H9 (cell line): ENCODE results near the gene TAS2R3. TPM values are rescaled to one million over a fixed set of nuclear protein-coding genes. Genes with fewer than 3 reads are reported as not detected.

Experiments used
- DNase-seq: peaks from one replicate; pipeline ENCODE4 v3.0.0-alpha.2; 2017
- H2AFZ ChIP-seq: one replicate; pipeline ENCODE4 v1.6.1; 2013; ENCODE audit warnings: mild to moderate bottlenecking, low read length, control low read depth, moderate library complexity
- H2AK5ac ChIP-seq: 2 replicates; pipeline ENCODE4 v1.6.1; 2013; ENCODE audit warnings: low read length, control low read depth, mixed read lengths; ENCODE audit not compliant: insufficient read length
- H2BK120ac ChIP-seq: one replicate; pipeline ENCODE4 v1.6.1; 2013; ENCODE audit warnings: low read depth, mild to moderate bottlenecking, low read length, control low read depth, inconsistent platforms; ENCODE audit not compliant: poor library complexity, severe bottlenecking
- H2BK12ac ChIP-seq: 2 replicates; pipeline ENCODE4 v1.6.1; 2013; ENCODE audit warnings: low read length, control low read depth, mixed read lengths, low read depth; ENCODE audit not compliant: insufficient read length
- H2BK15ac ChIP-seq: 2 replicates; pipeline ENCODE4 v1.6.1; 2013; ENCODE audit warnings: low read depth, low read length, control low read depth
- H2BK20ac ChIP-seq: one replicate; pipeline ENCODE4 v1.6.1; 2013; ENCODE audit warnings: low read depth, mild to moderate bottlenecking, low read length, control low read depth, inconsistent platforms; ENCODE audit not compliant: poor library complexity, severe bottlenecking
- H2BK5ac ChIP-seq: 2 replicates; pipeline ENCODE4 v1.6.1; 2013; ENCODE audit warnings: low read length, control low read depth, mixed read lengths; ENCODE audit not compliant: insufficient read length
- H3K14ac ChIP-seq: 2 replicates; pipeline ENCODE4 v1.6.1; 2013; ENCODE audit warnings: low read length, control low read depth; ENCODE audit not compliant: insufficient read depth
- H3K18ac ChIP-seq: 2 replicates; pipeline ENCODE4 v1.6.1; 2013; ENCODE audit warnings: low read depth, mild to moderate bottlenecking, mixed read lengths, low read length, control low read depth; ENCODE audit not compliant: insufficient read length
- H3K23ac ChIP-seq: 2 replicates; pipeline ENCODE4 v1.6.1; 2013; ENCODE audit warnings: low read length, control low read depth, mixed read lengths, low read depth; ENCODE audit not compliant: insufficient read length
- H3K23me2 ChIP-seq: 2 replicates; pipeline ENCODE4 v1.6.1; 2013; ENCODE audit warnings: low read depth, mild to moderate bottlenecking, mixed read lengths, low read length, control low read depth; ENCODE audit not compliant: insufficient read length, poor library complexity, severe bottlenecking
- H3K27ac ChIP-seq: 2 replicates; pipeline ENCODE4 v1.5.1; 2013; ENCODE audit warnings: low read length, control low read depth, mixed read lengths, low read depth; ENCODE audit not compliant: insufficient read length
- H3K27me3 ChIP-seq: 2 replicates; pipeline ENCODE4 v1.6.1; 2013; ENCODE audit warnings: low read length, control low read depth, inconsistent platforms; ENCODE audit not compliant: insufficient read depth
- H3K4ac ChIP-seq: 2 replicates; pipeline ENCODE4 v1.6.1; 2013; ENCODE audit warnings: low read depth, mild to moderate bottlenecking, control low read depth, inconsistent platforms, low read length, moderate library complexity
- H3K4me1 ChIP-seq: 2 replicates; pipeline ENCODE4 v1.6.1; 2013; ENCODE audit warnings: low read length, control low read depth, inconsistent platforms; ENCODE audit not compliant: insufficient read depth
- H3K4me2 ChIP-seq: 2 replicates; pipeline ENCODE4 v1.6.1; 2013; ENCODE audit warnings: low read length, control low read depth, mixed read lengths; ENCODE audit not compliant: insufficient read length, insufficient read depth
- H3K56ac ChIP-seq: 2 replicates; pipeline ENCODE4 v1.6.1; 2013; ENCODE audit warnings: low read depth, mild to moderate bottlenecking, mixed read lengths, low read length, control low read depth; ENCODE audit not compliant: insufficient read length
- H3K79me1 ChIP-seq: 2 replicates; pipeline ENCODE4 v1.6.1; 2013; ENCODE audit warnings: low read depth, mild to moderate bottlenecking, moderate library complexity, low read length, control low read depth, inconsistent platforms; ENCODE audit not compliant: insufficient read depth, poor library complexity, severe bottlenecking
- H3K79me2 ChIP-seq: 2 replicates; pipeline ENCODE4 v1.6.1; 2013; ENCODE audit warnings: low read length, control low read depth, inconsistent platforms; ENCODE audit not compliant: insufficient read depth
- H3K9ac ChIP-seq: 2 replicates; pipeline ENCODE4 v1.6.1; 2013; ENCODE audit warnings: low read length, control low read depth, mixed read lengths; ENCODE audit not compliant: insufficient read length; ENCODE audit errors: extremely low read depth
- H3K9me3 ChIP-seq: one replicate; pipeline ENCODE4 v1.6.1; 2013; ENCODE audit warnings: low read depth, low read length, inconsistent platforms; ENCODE audit not compliant: control insufficient read depth
- H3T11ph ChIP-seq: one replicate; pipeline ENCODE4 v1.6.1; 2013; ENCODE audit warnings: mild to moderate bottlenecking, low read length, control low read depth, inconsistent platforms
- H4K20me1 ChIP-seq: one replicate; pipeline ENCODE4 v1.6.1; 2013; ENCODE audit not compliant: control insufficient read depth, insufficient read length, insufficient read depth
- H4K5ac ChIP-seq: 2 replicates; pipeline ENCODE4 v1.6.1; 2013; ENCODE audit warnings: low read depth, mild to moderate bottlenecking, mixed read lengths, low read length, control low read depth; ENCODE audit not compliant: insufficient read length
- H4K8ac ChIP-seq: replicated peaks from 2 replicates; pipeline ENCODE4 v1.6.1; 2013; ENCODE audit warnings: low read length, control low read depth, mixed read lengths, low read depth; ENCODE audit not compliant: insufficient read length
- H4K91ac ChIP-seq: 2 replicates; pipeline ENCODE4 v1.6.1; 2013; ENCODE audit warnings: low read depth, mild to moderate bottlenecking, moderate library complexity, mixed read lengths, low read length, control low read depth; ENCODE audit not compliant: insufficient read length
- H3K27ac Mint-ChIP-seq, 3 experiments: 2 replicates in 2 of 3; 3 replicates in 1 of 3; pipeline ENCODE4 v1.8.0; 2020 to 2021; ENCODE audit warnings: mixed read lengths in 3 of 3, mild to moderate bottlenecking in 1 of 3, moderate library complexity in 1 of 3
- H3K27me3 Mint-ChIP-seq: 2 replicates; pipeline ENCODE4 v1.8.0; 2021; ENCODE audit warnings: low read depth, mild to moderate bottlenecking, moderate library complexity, mixed read lengths
- H3K36me3 Mint-ChIP-seq, 3 experiments: 2 replicates in 2 of 3; 3 replicates in 1 of 3; pipeline ENCODE4 v1.8.0; 2020 to 2021; ENCODE audit warnings: low read depth in 3 of 3, mixed read lengths in 3 of 3; ENCODE audit not compliant: insufficient read depth in 1 of 3
- H3K4me1 Mint-ChIP-seq, 2 experiments: 2 replicates each; pipeline ENCODE4 v1.8.0; 2020; ENCODE audit warnings: mixed read lengths in 2 of 2
- H3K4me3 Mint-ChIP-seq, 2 experiments: 2 replicates in 1 of 2; 3 replicates in 1 of 2; pipeline ENCODE4 v1.8.0; 2020 to 2021; ENCODE audit warnings: mild to moderate bottlenecking in 2 of 2, mixed read lengths in 2 of 2, moderate library complexity in 1 of 2
- H3K9me3 Mint-ChIP-seq, 2 experiments: 2 replicates in 1 of 2; 3 replicates in 1 of 2; pipeline ENCODE4 v1.8.0; 2020; ENCODE audit warnings: mild to moderate bottlenecking in 2 of 2, mixed read lengths in 2 of 2, moderate library complexity in 1 of 2
- CTCF ChIP-seq: fragments of 200-600 bp; sonication (generic); conservative IDR thresholded peaks from 3 replicates; pipeline ENCODE4 v1.8.0; 2021; ENCODE audit warnings: antibody characterized with exemption, mild to moderate bottlenecking
- WGBS: extraction: QIAGEN DNeasy Blood & Tissue Kit; methylation state at CpG from one replicate; pipeline ENCODE4 v1.1.7; 2013; ENCODE audit warnings: missing lambda C conversion rate, low lambda C conversion rate, mixed read lengths; ENCODE audit not compliant: insufficient read length; ENCODE audit errors: extremely low coverage; 5-methylcytosine and 5-hydroxymethylcytosine counted together
- total RNA-seq: library from RNA; stranded (reverse); gene quantifications from 2 replicates; pipeline ENCODE4 v1.2.1, GENCODE V29; 2021

TAS2R3 gene
- total RNA-seq, 1 experiment from 2014 or later = 1.2 TPM

- Mint-ChIP-seq H3K4me3 (no peak overlapping the region), H3K4me1 (peaks cover 8 to 20% of the 10 kb centered on the region in 2 experiments), H3K27me3 (peaks cover 2% of the 10 kb centered on the region; the same call in 1 of the 2 replicates), H3K27ac (no peak overlapping the region), H3K36me3 (no peaks in the 10 kb centered on the region), H3K9me3 (no peaks in the 10 kb centered on the region)
- Histone ChIP-seq H3K4me1 (no peaks in the 10 kb centered on the region), H3K9me3 (no peaks in the 10 kb centered on the region), H3K79me1 (no peaks in the 10 kb centered on the region), H3K27me3 (no peaks in the 10 kb centered on the region), H2BK20ac (no peak overlapping the region), H2AFZ (no peak overlapping the region), H2BK5ac (no peak overlapping the region), H4K5ac (no peak overlapping the region), H2BK120ac (no peak overlapping the region), H3K56ac (no peak overlapping the region), H2BK12ac (no peak overlapping the region), H3K4me2 (no peak overlapping the region), H4K20me1 (peaks cover 2% of the 10 kb centered on the region), H3K79me2 (no peaks in the 10 kb centered on the region), H3K4ac (no peak overlapping the region), H4K91ac (no peak overlapping the region), H3K9ac (no peak overlapping the region), H3K23me2 (no peaks in the 10 kb centered on the region), H3T11ph (no peak overlapping the region), H2AK5ac (no peak overlapping the region), H3K23ac (no peak overlapping the region), H3K27ac (no peak overlapping the region), H2BK15ac (no peak overlapping the region), H3K14ac (no peak overlapping the region), H4K8ac (no peak overlapping the region), H3K18ac (no peak overlapping the region)
- WGBS = no CpG with 5 or more reads among the region's 1 CpG
- no peak for TF ChIP-seq CTCF
- DNase-seq = no peak
These were observed 46.4 kb upstream of the TAS2R3 start for GRCh38 chr7:141717450-141717849.
